DMS114 treated with DMSO at 0.1 percent for 48 hours (cell line): Measurements from ENCODE around the gene C6orf136.
"Not testable (repeated sequence)": the region's sequence is repeated elsewhere in the genome, so short reads cannot be mapped to it uniquely, and the experiment has no call there.

Experiments used
- DNase-seq: peaks from one replicate; lab custom pipeline; 2025; ENCODE audit not compliant: unreplicated experiment; lab: John Stamatoyannopoulos, UW

C6orf136 gene

DNA sequence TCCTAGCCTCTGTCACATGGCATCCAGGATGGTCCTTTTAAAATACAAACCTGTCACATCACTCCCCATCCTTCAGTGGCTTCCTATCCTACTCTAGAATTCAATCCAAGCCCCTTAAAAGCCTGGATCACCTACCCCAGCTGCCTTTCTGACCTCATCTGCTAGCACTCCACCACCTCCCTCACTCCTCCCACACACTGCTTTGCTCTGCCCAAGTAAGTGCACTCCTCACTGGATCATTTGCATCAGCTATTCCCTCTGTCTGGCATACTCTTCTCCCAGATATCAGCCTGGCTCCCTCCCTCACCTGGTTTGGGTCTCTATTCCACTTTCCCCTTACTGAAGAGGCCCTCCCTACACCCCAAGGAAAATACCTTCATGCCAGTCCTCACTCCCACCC is 10.5 kb downstream of the C6orf136 start:
- no peak for DNase-seq

DNA sequence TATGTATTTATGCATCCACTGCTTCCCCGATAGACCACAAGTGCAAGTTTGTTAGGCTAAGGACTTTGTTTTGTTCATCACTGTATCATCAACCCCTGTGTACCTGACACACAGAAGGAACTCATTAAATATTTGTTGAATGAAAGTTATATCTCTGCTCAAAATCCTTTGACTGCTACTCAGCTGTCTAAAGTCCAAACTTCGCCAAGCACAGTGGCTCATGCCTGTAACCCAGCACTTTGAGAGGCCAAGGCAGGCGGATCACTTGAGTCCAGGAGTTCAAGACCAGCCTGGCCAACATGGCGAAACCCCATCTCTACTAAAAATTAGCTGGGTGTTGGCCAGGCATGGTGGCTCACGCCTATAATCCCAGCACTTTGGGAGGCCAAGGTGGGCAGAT is 11.0 kb downstream of the C6orf136 start:
- not testable (repeated sequence) for DNase-seq

DNA sequence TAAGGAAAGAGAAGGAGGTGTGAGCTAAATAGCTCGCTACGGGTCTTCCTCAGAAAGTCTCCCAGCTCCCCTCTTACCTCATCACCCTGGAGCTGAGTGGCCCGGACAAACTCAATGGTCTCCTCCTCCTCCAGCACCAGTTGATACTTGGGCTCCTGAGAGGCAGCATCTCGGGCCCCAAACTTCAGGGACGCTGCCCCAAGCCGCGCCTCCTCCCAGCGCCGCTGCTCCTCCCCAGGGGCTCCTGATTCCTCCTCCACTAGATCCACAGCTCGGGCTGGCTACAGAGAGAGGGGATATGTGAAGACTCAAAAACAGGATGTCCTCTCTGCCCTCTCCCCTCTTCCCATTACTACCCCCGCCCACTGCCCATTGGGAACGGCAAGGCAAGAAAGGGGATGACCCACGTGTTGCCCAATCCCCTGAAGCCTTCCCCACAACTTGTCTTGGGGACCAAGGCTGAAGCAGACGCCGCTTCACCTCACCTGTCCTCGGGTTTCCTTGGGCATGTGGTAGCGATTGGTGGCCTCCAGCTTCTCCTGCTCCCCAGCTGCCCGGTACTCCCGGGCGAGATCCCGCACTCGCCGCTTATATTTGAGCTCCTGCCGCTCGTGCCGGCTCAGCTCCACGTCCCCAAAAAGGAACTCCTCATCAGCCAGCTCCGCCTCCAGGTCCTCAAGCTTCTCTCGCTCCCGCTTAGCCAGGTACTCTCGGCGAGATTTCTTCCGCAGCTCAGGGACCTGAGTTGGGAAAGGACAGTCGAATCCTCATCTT is 18.2 kb downstream of the C6orf136 start:
- DNase-seq, result no peak

DNA sequence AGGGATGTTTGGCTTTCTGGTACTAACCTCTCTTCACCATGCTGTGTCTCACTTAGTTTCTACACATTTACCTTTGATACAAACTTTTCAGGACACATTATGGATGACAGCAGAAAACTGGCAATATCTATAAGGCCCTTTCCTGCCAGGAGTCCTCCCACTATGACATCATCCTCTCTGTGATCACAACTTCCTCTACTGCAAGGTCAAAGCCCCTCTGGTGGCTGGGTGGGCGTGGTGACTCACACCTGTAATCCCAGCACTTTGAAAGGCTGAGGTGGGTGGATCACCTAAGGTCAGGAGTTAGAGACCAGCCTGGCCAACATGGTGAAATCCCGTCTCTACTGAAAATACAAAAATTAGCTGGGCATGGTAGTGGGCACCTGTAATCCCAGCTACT is 19.4 kb downstream of the C6orf136 start:
- DNase-seq, result not testable (repeated sequence)

DNA sequence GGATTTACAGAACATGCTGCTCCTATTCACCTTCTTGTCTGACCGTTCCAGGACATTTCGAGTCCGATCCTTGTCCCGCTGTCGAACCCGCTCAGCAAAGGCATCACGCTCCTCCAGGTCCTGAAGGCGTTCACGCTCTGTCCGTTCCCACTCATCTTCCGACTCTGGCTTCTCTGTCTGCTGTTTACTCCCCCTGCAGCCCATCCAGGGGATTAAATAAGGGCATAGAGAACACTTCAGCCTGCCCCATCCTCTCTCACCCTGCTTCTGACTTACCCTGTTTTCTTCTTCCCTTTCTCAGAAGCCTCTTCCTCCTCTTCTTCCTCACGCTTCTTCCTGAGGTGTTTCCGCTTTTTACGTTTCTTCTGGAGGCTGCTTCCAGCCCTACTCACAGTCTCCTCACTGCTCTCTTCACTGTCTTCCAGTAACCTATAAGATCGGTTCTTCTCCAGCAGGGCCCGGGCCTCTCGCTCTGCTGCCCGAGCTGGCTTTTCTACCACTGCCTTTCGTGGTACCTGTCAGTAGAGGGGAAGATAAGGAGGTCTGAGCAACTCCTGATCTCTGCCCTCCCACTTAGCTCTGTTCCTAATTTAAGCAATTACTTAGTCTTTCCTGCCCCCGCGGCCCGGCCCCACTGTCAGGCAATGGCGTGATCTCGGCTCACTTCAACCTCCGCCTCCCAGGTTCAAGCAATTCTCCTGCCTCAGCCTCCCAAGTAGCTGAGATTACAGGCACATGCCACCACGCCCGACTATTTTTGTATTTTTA is 24.0 kb downstream of the C6orf136 start:
- peak; percentile 45 for DNase-seq

DNA sequence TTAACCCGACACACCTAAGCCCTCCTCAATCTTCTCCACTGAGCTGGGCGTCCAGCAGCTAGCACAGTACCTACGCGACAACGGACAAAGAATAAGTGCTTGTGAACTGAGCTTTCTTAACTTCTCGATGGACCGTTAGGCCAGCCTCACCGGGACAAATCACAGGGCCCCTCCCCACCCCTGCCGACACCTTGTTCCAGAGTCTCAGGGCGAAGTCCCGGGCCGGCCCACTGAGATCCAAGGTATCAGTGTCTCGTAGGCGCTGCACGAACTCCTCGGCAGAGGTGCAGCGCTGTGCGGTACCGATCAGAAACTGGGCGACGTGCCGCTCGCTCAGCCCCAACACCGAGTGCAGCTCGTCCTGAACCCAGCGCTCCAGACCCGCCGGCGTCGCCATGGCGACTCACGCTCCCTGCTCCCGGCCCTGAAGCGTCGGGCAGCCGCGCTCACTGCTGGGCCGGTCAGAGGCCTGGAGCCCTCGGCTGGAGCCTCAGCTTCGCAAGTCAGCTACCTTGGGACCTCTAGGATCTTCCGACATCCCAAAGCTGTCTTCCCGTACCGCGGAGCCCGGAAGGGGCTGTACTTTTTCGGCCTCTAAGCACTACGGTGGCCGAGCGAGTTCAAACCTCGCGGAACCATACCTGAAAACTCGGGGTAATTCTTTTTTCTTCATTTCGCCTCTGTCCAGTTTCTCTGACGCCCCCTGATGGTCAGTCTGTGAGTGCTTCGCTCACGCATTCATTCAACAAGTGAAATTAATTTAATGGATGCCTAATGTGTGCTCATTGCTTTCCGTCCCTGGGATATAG is 25.7 kb downstream of the C6orf136 start, which contains the start of gene DHX16:
Gene DHX16 (minus strand): TSS at position 562 of the 809 bp plus-strand sequence. CDS start 165 bp downstream, at position 397.
- DNase-seq, result peak; percentile 97

DNA sequence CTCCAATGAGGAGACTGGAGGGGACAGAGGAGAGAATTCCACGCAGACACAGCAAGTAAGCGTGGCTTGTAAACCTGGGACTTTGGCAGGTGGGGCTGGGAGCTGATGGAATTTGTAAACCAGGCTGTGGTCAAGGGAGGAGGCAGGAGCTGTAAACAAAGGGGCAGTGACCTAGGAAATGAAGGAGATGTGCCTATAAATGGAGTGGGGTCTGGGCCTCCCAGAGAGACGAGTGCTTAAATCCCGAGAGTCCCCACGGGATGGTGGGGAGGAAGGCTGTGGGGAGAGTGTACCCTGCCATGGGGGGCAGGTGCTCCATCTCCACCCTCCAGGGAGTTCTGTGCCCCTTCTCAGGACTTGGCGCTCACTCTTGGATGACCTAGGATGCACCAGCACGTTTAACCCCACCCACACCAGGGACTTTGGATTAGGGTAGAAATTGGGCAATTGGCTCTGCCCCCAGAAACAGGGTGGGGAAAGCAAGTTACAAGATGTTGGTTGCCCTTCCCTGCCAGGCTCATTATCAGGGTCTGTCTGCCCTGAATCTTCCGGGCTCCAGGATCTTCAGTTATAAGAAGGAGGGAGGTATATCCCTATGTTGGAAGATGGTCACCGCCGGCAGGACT is 29.8 kb downstream of the C6orf136 start:
- DNase-seq, result no peak

DNA sequence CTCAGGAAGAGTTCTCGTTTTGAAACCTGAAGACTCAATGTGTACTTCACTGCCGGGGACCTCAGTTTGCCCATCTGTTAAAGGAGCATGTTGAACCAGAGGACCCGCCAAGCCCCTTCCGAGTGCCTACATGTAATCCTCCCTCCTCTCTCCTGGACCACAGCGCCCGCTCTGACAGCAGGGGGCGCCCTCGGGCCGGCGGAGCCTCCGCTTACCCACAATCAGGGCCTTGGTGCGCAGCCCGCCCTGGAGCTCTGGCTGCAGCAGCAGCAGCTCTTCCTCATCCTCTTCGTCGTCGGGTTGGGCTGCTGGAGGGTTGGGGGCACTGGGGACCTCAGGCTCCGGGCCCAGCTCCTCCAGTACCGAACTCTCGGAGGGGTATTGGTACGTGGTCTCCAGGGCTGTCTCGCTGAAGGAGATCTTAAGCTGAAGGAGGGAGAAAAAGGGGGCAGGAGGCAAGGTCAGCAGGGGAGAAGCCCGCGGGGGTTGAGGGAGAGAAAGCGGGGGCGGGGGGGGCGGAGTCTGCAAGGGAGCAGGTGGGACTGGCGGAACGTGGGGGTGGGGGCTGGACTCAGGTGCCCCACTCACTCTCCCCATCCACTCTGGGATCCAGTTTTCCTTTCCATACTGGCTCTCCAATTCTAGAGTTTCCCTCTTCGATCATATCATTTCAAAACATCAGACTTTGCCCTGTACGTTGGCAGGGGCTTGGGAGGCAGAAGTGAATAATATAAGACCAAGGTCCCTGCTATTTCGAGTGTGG is 32.2 kb downstream of the C6orf136 start:
- peak; percentile 62 for DNase-seq

DNA sequence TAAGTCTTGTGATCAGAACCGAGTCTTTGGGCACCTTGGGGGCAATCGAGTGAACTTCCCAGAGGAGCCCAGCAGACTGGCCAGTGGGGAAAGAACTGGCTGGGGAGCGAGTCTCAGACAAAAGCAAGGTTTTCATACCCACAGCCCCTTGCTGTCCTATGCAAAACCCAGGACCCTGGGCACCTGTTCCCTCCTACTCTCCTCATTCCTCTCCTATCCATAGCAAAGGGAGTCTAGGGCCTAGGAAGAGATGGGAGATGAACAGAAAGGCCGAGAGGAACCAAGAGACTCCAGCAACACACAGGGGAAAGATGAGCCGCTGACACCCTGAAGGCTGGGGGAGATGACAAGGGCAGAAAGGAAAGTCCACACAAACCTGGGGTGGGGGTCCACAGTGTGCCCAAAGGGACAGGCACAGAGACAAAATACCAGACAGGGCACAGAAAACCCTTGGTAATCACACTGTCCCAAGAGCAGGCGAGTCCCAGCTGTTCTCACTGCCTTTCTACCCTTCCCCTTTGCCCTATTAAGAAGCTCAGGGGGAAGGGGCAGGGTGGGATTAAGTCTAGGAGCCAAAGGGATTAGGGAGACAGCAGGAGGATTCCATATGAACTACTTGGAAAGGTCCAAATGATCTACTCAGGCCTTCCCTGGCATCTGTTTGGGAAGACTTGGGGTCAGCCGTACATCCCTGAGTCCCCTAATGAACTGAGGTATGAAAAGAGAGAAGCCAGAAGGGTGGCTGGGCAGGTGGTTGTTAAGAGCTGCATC is 33.0 kb downstream of the C6orf136 start:
- no peak for DNase-seq

DNA sequence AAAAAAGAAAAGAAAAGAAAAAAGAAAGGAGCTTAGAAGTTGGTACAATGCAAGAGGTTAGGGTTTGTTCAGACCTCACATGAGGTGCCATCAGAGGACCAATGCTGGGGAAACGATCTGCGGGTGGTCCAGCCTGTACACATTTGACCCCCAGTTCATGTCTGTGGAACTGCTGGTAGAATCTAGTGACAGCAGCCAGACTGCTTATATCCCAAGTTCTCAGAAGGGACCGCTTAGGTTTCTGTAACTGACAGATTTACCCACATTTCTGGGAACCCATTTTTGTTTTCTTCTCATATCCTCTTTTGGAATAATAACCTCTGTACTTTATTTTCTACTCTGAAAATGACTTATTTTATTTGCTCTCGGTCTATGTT is 34.8 kb downstream of the C6orf136 start:
- DNase-seq, result no peak

DNA sequence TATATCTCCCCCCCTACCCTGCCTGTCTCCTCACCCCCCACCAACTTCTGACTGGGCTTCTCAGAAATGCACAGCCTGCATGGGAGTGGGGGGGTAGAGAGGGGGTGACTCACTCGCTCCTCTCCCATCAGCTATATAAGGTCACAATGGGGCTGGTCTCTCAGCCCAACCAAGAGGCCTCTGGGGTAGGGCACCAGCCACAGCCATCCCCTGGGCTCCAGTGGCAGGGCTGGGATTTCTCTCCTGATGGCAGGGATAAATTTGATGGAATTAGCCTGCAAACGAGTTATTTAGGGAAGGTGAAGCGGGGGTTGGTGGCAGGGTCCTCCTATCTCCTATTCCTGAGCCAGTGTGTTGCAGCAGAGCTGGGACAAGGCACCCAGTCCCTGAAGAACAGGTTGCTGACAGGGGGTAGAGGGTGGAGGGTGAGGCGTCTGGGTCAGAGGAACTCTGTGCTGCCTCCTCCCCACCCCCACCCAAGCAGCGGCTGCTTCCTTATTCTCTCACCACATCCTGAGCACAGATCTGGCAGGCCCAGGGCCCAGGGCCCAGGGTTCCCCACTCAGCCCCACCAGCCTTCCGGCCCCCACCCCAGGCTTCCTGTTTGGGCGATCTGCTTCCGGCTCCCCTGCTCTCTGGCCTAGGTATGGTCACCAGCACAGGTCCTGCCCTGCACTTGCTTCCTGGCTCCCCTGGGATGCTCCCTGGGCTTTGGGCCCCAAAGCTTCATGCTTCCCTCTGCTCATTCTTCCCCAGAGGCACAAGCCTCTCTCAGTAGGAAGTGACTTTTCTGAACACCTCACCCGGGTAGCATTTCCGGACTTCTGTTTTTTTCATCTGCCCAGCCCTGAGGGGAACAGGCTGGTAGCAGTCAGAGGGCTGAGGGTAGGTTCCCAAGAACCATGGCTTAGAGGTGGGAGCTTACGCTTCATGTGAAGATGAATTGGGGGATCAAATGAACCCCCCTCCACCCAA is 35.5 kb downstream of the C6orf136 start:
- DNase-seq, result no peak

DNA sequence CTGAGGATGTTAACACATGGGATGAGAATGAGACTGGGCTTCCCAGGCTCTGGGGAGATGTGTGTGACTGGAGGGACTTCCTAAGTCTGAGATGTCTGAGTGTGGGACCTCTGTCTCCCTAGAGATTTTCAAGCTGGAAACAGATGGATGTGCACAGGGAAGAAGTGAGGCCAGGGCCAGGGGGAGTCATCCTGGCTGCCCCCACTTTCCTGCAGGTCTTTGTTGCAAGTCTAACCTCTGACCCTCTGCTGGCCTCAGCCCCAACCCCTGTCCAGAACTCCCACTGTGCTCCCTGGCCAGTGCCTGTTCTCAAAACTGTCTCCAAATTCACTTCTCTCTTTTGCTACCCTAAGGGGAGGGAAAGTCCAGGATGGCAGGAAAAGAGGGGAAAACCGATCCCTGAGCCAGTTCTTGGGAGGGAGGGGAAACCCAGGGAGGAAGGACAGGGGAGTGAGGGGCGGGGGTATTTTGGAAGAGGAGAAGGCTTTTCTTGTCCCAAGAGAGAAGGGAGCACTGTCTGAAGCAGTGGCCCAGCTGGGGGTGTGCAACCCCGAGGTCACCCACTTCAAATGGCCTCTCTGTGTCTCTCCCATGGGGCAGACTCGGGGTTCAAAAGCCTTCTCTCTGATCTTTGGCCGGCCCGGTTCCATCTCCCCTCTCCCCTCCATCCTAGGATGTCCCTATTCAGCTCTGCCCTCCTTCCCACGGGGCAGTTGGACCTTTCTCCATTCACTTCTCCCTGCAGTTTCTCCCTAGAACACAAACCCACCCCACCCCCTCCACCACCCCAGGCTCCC is 36.4 kb downstream of the C6orf136 start:
- DNase-seq, result no peak

DNA sequence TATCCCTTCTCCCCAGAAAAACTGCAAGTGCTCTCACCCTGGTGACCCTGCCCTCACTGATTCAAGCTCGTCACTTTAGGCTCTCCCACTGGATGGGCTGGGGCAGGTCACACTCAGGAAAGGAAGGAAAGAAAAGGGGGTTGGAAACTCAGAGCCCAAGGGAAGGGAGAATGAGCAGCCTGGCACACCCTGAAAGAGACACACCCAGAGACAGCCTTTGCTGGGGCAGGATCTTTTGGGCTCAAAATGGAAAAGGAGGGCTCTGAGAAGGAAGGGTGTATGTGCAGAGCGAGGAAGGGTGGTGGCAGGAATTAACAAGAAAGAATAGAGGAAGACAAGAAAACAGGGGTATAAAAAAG is 37.0 kb downstream of the C6orf136 start:
- DNase-seq, result no peak

DNA sequence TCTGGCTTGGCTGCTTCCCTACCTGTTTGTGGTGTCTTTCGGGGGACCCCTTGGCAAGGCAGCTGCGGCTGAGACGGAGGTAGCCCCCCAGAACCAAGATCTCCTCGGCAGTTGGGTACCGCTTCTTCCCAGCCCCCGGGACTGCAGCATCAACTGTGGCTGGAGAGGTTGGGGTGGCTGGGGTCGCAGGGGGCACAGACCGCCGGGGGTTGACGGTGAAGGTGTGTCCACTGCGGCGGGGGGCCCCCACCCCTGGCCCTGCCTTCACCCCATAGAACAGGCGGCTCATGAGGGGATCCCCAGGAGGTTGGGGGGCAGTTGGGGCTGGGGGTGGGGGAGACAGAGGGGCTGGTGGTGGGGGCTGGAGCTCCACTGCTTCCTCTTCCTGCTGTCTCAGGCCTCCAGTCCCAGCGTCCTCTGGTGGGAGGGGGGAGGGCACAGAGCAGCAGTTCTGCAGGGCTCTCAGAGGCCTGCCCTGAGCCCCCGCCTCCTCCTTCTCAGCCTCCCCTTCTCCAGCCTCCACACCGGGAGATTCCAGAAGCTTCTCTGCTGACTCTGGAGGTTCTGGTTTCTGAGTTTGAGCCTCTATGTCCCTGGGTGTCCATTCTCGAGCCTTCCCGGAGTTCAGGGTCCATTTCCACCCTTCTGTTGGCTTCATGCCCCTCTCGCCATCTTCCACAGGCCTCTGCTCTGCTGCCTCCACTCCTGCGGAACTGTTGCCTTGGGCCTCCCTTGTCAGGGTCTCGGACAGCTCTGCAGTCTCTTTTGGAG is 37.6 kb downstream of the C6orf136 start:
- DNase-seq, result no peak

DNA sequence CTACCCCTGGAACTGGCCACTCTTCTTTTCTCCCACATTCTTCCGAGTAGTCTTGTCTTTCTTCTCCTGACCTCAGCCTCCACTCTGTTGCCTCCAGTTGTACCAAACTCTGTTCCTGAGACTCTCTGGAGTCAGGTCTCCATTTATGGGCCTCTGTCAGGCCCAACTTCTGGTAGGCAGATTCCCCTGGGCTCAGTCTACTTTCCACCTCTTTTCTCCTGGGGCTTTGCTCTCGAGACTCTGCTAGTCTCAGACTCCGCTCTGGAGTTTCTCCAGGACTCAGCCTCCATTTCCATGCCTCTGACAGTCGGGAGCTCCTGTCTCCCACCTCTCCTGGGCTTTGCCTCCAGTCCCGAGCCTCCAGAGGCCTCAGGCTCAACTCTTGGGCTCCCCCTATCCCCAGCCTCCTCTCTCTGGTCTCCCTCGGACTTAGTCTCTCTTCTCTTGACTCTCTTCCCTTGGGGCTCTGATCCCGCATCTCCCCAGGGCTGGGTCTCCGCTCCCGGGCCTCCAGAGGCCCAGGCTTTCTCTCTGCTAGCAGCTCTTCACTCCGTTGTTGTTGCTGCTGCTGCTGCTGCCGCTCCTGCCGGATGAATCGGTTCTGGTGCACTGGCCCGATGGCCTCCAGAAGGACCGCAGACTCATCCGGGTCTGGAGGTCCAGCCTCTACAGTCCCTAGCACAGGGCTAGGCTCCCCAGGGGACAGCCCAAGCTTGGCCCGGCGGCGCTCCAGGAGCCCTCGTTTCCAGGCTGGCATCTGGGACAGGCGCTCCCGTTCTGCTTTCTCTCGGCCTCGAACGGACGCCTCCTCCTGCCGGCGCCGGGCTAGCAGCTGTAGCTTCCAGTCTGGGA is 38.5 kb downstream of the C6orf136 start:
- peak; percentile 19 for DNase-seq
